Suprapubic skin (tissue), 4 donors: ENCODE data around the gene ASB10.

ENCODE experiments used
- EP300 ChIP-seq: sonication (generic); formaldehyde crosslinking; IDR thresholded peaks from one replicate; pipeline ENCODE4 v1.6.1; 2017; ENCODE audit warnings: antibody characterized with exemption
- POLR2A ChIP-seq, 2 donors: fragments of 450-650 bp; IDR thresholded peaks; one replicate each; pipeline ENCODE4 v1.6.1; 2017; ENCODE audit warnings: antibody characterized with exemption in 2 of 2, mild to moderate bottlenecking in 2 of 2, moderate library complexity in 2 of 2
- POLR2AphosphoS5 ChIP-seq, 3 donors: sonication (generic); formaldehyde crosslinking; IDR thresholded peaks; one replicate each; pipeline ENCODE4 v1.6.1; 2017; ENCODE audit warnings: antibody characterized with exemption in 3 of 3
- TF ChIP-seq, protein P1 (sequence below), 2 donors: fragments of 200-600 bp in 1 of 2; fragments of 450-650 bp in 1 of 2; sonication (generic) in 1 of 2; IDR thresholded peaks; one replicate each; pipeline ENCODE4 v1.5.1; 2016 to 2019; ENCODE audit warnings: antibody characterized with exemption in 2 of 2, mild to moderate bottlenecking in 1 of 2, moderate library complexity in 1 of 2

DNA sequence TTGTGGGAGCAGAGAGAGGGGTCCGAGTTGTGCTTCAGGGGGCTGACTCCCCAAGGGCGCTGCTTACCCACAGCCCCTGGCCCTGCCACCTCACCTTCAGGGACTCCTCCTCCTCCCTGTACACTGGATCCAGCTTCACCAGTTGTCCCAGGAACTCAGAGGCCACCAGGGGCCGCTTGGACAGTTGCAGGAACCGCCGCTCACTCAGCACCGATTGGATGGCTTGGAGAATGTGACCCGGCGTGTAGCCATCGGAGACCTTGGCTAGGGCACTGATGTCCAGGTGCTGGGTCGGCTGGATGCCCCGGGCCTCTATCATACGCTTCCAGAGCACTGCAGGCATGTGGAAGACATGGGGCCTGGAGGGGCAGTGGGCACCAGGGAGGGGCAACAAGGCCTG is 4.5 kb upstream of the ASB10 start:
- TF ChIP-seq, protein P1, sequence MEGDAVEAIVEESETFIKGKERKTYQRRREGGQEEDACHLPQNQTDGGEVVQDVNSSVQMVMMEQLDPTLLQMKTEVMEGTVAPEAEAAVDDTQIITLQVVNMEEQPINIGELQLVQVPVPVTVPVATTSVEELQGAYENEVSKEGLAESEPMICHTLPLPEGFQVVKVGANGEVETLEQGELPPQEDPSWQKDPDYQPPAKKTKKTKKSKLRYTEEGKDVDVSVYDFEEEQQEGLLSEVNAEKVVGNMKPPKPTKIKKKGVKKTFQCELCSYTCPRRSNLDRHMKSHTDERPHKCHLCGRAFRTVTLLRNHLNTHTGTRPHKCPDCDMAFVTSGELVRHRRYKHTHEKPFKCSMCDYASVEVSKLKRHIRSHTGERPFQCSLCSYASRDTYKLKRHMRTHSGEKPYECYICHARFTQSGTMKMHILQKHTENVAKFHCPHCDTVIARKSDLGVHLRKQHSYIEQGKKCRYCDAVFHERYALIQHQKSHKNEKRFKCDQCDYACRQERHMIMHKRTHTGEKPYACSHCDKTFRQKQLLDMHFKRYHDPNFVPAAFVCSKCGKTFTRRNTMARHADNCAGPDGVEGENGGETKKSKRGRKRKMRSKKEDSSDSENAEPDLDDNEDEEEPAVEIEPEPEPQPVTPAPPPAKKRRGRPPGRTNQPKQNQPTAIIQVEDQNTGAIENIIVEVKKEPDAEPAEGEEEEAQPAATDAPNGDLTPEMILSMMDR (IDR thresholded peaks at IDR 0.05): no peak
- TF ChIP-seq POLR2A (IDR thresholded peaks at IDR 0.05) (no peak), POLR2AphosphoS5 (IDR thresholded peaks at IDR 0.05) (no peak), EP300 (no peak)
